ENCODE results near the gene OR13C3. TPM values are rescaled to one million over a fixed set of nuclear protein-coding genes. Genes with fewer than 3 reads are reported as not detected.

OR13C3 gene
- total RNA-seq, 1 donor from 2014 or later, result not detected

DNA sequence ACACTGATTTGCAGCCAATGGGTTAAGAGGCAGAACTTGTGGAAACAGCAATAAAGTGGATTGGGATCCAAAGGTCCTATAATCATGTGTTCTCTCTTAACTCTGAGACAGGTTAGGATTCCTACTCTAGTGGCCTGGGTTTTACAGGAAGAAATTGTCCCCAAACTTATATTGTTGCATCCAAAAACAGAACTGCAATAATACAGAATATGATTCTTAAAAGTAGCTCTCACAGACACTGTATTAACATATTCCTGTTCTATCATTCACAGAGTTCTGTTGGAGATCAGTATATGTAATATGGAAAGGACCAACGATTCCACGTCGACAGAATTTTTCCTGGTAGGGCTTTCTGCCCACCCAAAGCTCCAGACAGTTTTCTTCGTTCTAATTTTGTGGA is 32.2 kb upstream of the OR13C3 start, which contains the start of gene OR13C8:
Gene OR13C8 (plus strand): TSS at position 301 of the 400 bp plus-strand sequence. CDS start 0 bp downstream, at position 301.
- TF ChIP-seq POLR2A (IDR thresholded peaks at IDR 0.05) (no peak), POLR2AphosphoS5 (IDR thresholded peaks at IDR 0.05; ENCODE audit: insufficient read depth in 1 of 2, low read depth in 1 of 2) (no peak)
- TF ChIP-seq, protein P1, sequence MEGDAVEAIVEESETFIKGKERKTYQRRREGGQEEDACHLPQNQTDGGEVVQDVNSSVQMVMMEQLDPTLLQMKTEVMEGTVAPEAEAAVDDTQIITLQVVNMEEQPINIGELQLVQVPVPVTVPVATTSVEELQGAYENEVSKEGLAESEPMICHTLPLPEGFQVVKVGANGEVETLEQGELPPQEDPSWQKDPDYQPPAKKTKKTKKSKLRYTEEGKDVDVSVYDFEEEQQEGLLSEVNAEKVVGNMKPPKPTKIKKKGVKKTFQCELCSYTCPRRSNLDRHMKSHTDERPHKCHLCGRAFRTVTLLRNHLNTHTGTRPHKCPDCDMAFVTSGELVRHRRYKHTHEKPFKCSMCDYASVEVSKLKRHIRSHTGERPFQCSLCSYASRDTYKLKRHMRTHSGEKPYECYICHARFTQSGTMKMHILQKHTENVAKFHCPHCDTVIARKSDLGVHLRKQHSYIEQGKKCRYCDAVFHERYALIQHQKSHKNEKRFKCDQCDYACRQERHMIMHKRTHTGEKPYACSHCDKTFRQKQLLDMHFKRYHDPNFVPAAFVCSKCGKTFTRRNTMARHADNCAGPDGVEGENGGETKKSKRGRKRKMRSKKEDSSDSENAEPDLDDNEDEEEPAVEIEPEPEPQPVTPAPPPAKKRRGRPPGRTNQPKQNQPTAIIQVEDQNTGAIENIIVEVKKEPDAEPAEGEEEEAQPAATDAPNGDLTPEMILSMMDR (IDR thresholded peaks at IDR 0.05), result no peak
- DNase-seq (ENCODE audit: extremely low spot score in 2 of 2), result no peak
- H3K9me3 ChIP-seq, result no peaks in the 10 kb centered on the region
- no peaks in the 10 kb centered on the region for H3K4me1 ChIP-seq
- H3K4me3 ChIP-seq, result no peak within 1 kb of the TSS
- intact Hi-C loops (cut with DNase I), result no loop called here
- no peak within 1 kb of the TSS for H3K27ac ChIP-seq
- no peaks in the 10 kb centered on the region for H3K27me3 ChIP-seq
- no peaks in the 10 kb centered on the region for H3K36me3 ChIP-seq

DNA sequence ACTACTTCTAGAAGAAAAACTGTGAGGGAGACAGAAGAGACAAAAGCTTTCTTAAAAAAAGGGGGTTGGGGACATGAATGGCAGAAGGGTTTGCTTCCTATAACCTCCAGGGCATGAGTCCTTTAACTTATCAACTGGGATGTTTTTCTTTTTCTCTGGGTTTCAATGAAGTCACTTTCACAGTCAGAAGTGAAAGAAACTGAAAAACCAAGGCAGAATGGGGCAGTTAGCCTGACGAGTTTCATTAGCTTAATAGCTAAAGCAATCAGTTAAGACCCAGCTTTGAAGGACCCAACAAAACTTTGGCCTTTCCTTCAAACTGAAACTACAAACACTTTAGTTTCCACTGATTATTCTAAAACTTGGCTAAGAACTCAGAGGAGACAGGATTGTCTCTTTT is 27.7 kb upstream of the OR13C3 start:
- TF ChIP-seq POLR2A (IDR thresholded peaks at IDR 0.05) (no peak), POLR2AphosphoS5 (IDR thresholded peaks at IDR 0.05; ENCODE audit: insufficient read depth in 1 of 2, low read depth in 1 of 2) (no peak)
- TF ChIP-seq, protein P1 (IDR thresholded peaks at IDR 0.05), result no peak
- intact Hi-C loops (cut with DNase I), result no loop called here
- H3K36me3 ChIP-seq, result no peaks in the 10 kb centered on the region
- no peaks in the 10 kb centered on the region for H3K4me1 ChIP-seq
- H3K9me3 ChIP-seq, result no peaks in the 10 kb centered on the region
- H3K4me3 ChIP-seq, result no peak overlapping the region
- H3K27me3 ChIP-seq, result no peaks in the 10 kb centered on the region
- H3K27ac ChIP-seq, result no peak overlapping the region
- no peak for DNase-seq (ENCODE audit: extremely low spot score in 2 of 2)

DNA sequence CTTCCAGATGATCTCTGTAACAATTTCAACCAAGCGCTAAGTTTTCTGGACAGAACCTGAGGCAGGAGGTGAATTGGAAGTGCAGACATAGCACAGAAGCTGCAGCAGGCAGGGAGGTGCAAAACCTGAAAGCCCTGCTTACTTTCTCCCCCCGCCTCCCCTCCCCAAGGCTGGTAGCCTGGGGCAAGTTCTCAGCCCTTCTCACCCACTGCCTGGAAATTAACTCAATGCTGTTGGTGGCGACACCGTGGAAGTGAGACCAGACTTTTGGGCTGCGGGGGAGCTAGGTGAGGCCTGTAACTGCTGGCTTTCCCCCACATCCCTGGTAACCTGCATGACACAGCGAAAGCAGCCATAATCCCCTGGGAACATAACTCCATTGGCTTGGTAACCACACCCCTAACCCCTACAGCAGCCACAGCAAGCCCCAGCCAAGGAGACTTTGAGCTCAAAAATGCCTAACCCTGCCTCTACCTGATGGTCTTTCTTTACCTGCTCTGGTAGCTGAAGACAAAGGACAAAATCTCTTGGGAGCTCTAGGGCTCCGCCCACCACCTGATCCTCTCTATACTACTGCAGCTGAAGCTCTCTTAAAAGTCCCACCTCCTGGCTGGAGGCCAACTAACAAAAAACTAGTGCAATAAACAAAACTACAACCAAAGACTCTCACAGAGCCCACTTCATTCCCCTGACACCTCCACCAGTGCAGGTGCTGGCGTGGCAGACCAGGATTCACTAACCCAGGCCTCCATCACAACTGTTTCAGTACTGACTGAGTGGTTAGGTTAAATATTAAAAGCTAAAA is 20.4 kb upstream of the OR13C3 start:
- Histone ChIP-seq H3K27me3 (no peaks in the 10 kb centered on the region), H3K27ac (no peak overlapping the region), H3K4me1 (no peaks in the 10 kb centered on the region), H3K9me3 (no peaks in the 10 kb centered on the region), H3K4me3 (no peak overlapping the region), H3K36me3 (no peaks in the 10 kb centered on the region)
- TF ChIP-seq POLR2A (IDR thresholded peaks at IDR 0.05), result no peak
- TF ChIP-seq, protein P1 (IDR thresholded peaks at IDR 0.05), result no peak
- no peak for TF ChIP-seq POLR2AphosphoS5 (IDR thresholded peaks at IDR 0.05; ENCODE audit: insufficient read depth in 1 of 2, low read depth in 1 of 2)
- intact Hi-C loops (cut with DNase I), result no loop called here
- DNase-seq (ENCODE audit: extremely low spot score in 2 of 2), result no peak

DNA sequence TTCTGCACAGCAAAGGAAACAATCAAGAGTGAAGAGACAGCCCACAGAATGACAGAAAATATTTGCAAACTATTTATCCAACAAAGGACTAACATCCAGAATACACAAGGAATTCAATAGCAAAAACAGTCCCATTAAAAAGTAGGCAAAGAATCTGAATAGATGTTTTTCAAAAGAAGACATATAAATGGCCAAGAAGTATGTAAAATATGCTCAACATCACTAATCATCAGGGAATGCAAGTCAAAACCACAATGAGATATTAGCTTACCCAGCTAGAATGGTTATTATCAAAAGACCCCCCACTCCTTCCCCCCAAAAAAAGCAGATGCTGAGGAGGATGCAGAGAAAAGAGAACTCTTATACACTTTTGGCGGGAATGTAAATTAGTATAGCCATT is 18.9 kb upstream of the OR13C3 start:
- H3K4me3 ChIP-seq, result no peak overlapping the region
- no peaks in the 10 kb centered on the region for H3K36me3 ChIP-seq
- intact Hi-C loops (cut with DNase I), result no loop called here
- no peaks in the 10 kb centered on the region for H3K4me1 ChIP-seq
- H3K27me3 ChIP-seq, result no peaks in the 10 kb centered on the region
- no peaks in the 10 kb centered on the region for H3K9me3 ChIP-seq
- no peak overlapping the region for H3K27ac ChIP-seq
- no peak for DNase-seq (ENCODE audit: extremely low spot score in 2 of 2)
- no peak for TF ChIP-seq POLR2AphosphoS5 (IDR thresholded peaks at IDR 0.05; ENCODE audit: insufficient read depth in 1 of 2, low read depth in 1 of 2)

DNA sequence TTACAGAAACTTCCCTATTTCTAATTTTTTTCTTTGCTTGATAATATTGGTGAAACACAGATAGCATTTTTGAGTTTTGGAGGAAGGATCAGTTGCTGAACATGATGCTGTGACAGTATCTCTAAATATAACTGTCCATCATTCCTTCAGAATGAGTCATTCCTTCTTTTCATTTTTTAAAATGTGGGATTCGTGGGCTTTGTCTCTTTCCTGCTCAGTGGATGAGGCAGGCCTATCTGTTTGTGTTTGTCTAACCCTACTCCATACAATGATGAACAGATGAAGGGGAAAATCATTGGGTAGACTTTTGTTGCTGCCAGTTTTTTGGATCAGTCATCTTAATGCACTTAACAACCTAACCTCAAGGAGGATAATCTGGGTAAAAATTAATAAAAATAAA is 16.6 kb upstream of the OR13C3 start:
- no peak for DNase-seq (ENCODE audit: extremely low spot score in 2 of 2)
- intact Hi-C loops (cut with DNase I), result no loop called here
- no peaks in the 10 kb centered on the region for H3K4me1 ChIP-seq
- TF ChIP-seq POLR2AphosphoS5 (IDR thresholded peaks at IDR 0.05; ENCODE audit: insufficient read depth in 1 of 2, low read depth in 1 of 2) (no peak), POLR2A (IDR thresholded peaks at IDR 0.05) (no peak)
- TF ChIP-seq, protein P1 (IDR thresholded peaks at IDR 0.05), result no peak
- no peak overlapping the region for H3K4me3 ChIP-seq
- H3K27ac ChIP-seq, result no peak overlapping the region
- H3K9me3 ChIP-seq, result no peaks in the 10 kb centered on the region
- no peaks in the 10 kb centered on the region for H3K36me3 ChIP-seq
- H3K27me3 ChIP-seq, result no peaks in the 10 kb centered on the region

All from vagina (tissue), 2 donors.